ENCODE results near the gene LTBP3.

LTBP3 gene

DNA sequence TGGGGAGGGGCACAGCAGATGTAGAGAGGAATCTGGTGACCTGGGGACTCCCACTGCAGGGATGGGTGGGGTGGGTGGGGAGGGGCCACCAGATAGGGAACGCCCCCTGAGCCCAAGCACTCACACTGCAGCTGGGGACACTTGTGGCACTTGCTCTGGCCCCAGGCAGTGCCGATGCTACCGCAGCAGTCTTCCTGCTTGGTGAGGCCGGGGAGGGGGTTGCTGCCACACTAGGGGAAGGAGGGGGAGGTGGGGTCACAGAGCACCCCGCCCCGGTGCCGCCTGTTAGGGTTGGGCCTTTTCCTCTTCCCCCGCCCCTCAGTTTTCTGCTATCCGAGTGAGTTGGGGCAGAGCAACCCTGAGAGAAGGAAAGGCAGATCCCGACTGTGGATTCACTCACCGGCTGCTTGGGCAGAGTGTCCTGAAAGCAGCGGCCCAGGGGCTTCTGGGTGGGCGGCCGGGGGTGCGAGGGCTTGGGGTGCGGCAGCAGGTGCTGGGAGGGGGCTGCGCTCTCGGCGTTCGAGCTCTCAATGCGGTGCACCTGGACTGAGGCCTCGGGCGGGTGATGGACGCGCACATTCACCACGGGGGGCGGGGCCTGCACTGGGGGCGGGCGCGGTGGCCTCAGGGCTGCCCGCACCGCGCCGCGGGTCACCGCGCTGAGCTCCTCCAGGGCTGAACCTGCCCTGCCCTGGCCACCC lies 4.7 kb downstream of the LTBP3 start:
- peak; percentile 44 for DNase-seq (ENCODE audit: low read depth)

DNA sequence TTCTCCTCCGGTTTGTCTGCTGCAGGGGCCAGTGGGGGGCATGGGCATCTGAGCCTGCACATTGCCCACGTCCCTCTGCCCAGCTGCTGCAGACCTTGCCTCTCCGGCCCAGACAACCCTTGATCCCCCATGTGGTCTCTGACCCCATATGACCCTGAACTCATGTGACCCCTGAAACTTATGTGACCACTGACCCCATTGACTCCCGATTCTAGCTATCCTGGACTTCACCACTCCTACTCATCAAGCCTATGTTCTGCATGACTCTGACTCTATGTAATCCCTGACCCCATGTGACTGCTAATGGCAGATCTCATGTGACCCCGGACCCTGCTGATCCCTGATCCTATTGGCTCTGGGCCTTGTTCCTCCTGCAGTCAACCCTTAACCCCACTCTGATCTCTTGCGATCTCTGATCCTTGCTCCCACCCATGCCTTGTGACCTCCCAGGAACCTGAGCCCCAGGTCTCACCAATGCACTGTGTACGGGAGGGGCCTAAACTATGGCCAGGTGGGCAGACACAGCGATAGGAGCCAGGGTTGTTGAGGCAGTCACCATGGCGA lies 5.7 kb downstream of the LTBP3 start:
- DNase-seq (ENCODE audit: low read depth): no peak

DNA sequence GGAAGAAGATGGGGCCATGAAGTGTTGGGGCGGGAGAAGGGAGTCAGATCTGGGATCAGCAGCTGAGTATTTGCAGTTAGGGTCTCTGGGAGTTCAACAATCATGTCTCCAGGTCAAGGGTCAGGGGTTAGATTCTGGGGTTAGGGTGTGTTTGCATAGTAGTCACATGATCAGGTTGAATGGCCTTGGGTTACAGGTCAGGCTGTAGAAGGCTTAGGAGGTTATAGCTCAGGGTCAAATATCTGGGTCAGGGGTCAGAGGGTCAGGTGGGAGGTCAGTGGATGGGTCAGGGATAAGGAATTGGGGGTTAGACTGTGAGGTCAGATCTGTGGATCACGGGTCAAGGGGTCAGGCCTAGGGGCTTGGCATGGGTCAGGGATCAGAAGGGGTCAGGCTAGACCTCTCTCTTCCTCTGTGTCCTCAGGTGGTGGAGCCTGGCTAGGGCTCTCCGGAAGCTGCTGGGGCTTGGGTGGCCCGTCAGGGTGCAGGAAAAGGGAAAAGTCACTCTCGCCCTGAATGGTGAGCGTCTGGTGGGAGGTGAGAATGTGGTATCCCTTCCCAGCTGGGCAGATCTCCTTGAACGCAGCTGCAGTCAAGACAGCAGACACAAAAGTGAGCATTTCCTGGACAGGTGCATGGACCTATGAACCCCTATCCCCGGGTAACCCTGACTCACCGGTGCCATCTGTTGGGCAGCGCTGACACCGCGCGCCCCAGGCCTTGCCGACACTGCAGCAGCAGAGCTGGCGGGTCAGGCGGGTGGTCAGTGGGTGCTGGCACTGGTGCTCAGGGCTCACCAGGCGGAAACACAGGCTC lies 6.4 kb downstream of the LTBP3 start:
- peak; percentile 56 for DNase-seq (ENCODE audit: low read depth)

DNA sequence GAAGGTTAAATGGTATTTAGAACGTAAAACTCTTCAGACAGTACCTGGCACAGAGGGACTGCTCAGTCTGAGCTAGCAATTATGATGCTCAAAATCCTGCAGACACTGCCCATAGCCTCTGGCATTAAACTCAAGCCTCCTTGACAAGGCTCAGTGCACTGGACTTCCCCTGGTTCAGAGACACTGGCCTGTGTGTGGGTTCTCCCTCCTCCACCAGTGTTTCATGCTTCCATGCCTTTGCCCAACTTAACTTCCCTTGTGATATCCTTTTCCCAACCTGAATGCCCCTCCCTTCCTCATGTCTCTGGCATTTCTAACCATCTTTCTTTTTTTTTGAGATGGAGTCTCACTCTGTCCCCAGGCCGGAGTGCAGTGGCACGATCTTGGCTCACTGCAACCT lies 9.1 kb downstream of the LTBP3 start:
- DNase-seq (ENCODE audit: low read depth): no peak

DNA sequence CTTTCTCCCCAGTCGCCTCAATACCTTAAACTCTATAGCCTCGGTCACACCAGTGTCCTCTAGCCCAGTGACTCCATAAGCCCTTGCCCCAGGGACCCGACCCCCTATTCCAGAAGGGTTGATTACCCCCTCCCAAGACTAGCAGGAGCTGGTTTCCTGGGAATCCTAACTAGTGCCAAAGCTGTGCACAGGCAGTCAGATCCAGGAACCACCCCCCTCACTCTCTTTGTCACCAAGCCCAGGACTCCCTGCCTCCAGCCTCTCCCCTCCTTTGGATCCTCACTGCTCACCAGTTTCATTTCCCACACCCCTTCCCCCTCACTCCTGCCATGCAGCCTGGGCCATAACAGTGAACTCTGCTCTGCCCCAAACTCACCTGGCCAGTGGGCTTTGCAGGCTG lies 9.8 kb downstream of the LTBP3 start:
- DNase-seq (ENCODE audit: low read depth): no peak

DNA sequence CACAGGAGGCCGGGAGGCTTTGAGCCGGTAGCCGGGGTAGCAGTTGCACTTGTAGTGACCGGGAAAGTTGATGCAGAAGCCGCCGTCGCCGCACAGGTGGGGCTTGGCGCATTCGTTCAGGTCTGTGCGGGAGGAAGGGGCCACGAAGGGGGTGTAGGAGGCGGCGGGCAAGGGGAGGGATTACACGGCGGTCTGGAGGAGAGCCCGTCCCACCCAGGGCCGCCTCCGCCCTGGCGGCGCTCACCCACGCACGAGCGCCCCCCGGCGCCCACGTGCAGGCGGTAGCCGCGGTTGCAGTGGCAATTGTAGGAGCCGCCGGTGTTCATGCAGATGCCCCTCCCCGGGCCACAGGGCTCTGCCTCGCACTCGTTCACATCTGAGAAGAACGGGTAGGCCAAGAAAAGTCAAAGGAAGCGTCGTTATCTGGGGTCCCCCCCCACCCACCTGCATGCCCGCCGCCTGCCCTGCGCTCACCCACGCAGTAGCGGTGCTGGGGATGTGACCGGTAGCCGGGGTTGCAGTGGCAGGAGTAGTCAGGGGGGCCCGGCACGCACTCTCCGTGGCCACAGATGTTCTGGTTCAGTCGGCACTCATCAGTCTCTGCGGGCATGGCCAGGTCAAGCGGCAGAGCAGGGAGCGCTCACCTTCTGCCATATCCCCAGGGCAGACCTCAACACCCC lies 10.6 kb downstream of the LTBP3 start:
- DNase-seq (ENCODE audit: low read depth): no peak

DNA sequence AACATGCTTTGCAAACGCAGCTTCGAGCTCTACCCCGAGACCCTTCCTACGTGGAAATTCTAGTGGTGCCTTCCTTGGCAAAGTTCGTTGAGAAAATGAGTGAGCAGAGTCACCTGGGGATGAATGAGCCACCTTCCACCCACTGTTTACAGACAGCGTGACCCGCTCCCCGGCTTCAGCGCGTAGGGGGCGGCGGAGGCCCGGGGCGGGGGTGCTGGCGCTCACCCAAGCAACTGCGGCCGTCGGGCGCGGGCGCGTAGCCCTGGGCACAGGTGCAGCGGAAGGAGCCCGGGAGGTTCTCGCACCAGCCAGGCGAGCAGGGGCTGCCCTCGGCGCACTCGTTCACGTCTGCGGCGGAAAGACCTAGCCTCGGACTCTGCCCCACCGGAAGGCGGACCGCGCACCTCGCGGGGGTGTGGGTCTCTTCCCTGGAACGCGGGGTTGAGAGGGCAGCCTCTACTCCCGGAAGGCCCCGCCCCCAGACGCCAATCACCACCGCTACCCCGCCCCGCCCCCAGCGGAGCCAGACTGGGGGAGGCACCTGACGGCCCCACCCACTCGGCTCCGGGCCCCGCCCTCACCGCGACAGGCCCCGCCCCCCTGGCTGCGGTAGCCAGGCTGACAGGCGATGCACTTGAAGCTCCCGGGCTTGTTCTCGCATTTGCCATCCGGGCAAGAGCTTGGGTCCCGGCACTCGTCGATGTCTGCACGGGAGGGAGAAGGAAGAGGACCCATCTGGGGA lies 11.8 kb downstream of the LTBP3 start:
- DNase-seq (ENCODE audit: low read depth): peak; percentile 97

DNA sequence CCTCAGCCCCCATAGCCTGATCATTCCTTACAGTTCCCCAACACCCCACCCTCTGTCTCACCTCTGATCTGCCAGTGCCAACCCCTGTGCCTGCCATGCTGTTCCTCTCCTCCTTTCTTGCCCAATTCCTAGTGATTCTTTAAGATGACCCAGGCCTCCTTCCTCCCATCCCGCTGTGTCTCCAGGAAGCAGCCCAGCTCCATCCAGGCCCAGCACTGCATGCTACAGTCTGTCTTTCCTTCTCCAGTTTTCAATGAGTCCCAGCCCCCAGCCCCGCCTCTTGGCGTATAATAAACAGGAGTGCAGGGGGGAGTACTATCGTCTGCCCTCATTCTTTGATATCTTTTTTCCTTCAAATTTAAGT lies 12.3 kb downstream of the LTBP3 start:
- DNase-seq (ENCODE audit: low read depth): no peak

DNA sequence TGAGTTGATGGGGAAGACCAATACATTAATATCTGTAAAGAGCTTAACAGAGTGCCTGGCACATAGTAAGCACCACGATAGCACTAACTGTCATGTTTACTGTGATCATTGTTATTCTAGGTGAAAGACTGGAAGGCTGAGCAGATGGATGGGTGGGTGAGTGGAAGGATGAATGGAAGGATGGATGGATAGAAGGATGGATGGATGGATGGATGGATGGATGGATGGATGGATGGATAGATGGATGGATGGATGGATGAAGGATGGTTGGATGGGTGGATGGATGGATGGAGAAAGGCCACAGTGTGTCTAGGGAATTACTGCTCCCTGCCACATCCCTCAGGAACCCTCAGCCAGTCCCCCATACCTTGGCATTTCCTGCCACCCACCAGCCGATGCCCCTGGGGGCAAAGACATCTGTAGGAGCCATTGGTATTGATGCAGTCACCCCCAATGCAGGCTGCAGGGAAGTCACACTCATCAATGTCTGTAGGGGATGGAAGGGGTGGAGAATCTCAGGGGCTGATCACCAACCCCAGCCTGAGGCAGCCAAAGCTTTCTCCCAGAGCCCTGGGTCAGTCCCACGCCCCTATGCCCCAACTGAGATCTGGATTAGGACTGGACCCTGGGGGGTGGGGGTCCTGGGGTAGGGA lies 15.3 kb downstream of the LTBP3 start:
- DNase-seq (ENCODE audit: low read depth): no peak

DNA sequence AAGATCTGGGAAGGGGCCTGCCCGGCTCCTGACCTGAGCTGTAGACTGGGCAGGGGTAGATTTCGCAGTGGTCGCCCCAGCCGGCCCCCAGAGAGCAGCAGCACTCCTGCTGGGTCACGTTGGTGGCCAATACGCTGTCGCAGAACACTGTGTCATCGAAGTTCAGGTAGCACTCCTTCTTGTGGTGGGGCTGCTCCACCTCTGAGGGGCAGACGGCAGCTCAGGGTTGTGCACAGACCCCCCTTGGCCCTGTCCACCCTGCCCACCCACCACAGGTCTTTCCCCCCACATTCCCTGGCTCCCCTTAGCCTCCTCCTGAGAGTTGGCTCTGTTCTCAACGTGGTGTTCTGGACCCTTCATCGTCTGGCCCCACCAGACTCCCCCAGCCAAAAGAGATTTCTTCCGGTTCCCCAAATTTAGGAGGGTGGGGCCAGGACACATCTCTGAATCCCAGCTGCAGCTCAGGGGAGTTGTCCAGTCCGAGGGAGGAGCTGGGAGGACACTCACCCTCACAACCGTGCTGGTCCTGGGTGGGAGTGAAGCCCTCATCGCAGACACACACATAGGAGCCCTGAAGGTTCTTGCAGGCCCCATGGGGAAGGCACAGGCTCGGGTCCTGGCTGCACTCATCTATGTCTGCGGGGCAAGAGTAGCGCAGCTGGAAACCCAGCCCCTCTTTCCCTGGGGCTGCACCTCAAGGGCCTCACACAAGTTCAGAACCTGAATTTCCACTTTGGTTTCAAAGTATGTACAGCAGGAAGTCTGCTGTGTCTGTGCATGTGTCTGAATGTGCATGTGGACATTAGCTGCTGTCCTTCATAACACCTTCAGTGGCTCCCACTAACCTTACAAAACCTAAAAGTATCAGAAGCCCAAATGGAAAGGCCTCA lies 16.8 kb downstream of the LTBP3 start:
- no peak for DNase-seq (ENCODE audit: low read depth)

DNA sequence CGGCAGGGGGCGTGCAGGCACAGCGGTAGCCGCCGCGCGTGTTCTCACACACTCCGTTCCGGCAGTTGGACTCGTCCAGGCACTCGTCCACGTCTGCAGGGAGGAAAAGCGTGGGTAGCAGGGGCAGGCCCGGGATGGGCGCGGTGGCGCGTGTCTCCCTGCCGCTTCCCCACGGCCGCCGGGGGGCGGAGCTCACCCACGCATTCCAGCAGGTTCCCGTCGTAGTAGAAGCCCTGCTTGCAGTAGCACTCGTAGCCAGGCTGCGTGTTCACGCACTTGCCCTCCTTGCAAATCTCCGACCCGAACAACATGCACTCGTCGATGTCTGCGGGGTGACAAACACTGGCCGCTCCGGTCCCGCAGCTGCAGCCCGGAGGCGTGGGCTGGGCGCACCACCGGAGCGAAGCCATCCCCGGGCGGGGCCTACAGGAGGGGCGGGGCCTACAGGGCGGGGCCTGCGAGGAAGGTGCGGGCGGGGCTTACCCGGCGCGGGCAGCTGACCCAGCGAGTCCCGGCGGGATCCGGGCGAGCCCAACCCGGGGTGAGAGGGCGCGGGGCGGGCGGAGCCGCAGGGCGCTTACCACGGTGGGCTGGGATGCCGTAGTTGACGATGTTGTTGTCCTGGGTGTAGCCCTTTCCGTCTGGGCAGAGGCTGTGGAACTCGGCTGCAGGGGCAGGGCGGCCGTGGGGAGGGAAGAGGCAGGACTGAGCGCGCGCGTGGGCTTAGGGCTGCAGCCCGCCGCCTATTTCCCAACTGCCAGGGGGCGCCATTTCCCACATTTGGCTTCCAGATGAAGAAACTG lies 17.7 kb downstream of the LTBP3 start:
- peak; percentile 76 for DNase-seq (ENCODE audit: low read depth)

DNA sequence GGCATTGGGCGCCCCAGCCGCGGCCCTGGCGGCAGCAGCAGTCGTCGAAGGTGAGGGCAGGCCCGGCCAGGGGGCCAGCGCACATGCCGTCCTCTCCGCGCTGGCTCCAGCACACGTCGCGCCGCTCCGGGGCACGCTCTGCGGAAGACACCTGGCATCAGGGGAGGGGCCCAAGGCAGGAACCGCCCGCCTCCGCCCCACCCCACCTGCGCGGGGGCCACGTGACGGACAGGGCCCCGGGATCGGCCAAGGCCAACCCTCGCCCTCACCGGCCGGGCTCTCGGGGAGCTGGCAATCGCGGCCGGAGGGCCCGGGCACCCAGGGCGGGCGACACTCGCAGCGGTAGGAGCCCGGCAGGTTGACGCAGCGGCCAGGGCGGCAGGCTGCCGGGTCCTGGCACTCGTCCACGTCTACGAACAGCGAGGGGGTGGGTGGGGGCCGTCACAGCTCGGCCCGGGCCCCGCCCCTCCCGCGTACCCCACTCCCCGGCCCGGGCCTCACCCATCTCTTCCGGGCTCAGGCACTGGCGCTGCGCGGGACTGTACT lies 18.3 kb downstream of the LTBP3 start:
- DNase-seq (ENCODE audit: low read depth): peak; percentile 31

DNA sequence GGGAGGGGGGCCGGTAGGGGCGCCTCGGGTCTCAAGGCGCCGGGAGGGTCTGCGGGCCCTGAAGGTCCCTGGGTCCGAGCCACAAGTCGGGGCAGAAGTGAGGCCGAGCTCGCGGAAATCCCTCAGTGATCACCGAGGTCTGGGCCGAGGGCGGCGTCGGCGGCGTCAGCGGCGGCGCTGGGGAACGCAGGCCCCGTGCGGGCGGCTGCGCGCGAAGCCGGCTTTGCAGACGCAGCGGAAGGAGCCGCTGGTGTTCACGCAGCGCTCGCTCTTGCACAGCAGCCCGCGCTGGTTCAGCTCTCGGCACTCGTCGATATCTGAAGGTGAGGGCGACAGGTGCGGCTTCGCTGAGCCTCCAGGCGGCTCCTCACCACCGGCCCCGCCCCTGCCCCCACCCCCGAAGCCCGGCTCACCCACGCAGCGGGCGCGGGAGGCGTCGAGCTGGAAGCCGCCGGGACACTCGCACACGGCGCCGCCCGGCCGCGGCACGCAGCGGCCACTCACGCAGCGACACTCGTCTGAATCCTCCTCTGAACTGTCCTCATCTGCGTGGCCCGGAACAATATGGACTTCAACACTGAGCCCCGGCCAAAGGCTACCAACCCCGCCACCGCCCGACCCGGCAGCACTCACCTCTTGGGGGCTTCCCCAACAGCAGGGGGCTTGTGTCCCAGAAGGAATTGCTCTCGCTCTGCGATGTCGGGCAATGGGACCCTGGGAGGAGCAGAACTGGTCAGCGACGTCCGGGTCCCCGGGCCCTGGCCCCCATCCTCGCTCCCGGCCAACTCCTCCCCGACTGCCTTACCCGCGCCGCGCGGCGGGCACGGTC lies 19.0 kb downstream of the LTBP3 start:
- no peak for DNase-seq (ENCODE audit: low read depth)

DNA sequence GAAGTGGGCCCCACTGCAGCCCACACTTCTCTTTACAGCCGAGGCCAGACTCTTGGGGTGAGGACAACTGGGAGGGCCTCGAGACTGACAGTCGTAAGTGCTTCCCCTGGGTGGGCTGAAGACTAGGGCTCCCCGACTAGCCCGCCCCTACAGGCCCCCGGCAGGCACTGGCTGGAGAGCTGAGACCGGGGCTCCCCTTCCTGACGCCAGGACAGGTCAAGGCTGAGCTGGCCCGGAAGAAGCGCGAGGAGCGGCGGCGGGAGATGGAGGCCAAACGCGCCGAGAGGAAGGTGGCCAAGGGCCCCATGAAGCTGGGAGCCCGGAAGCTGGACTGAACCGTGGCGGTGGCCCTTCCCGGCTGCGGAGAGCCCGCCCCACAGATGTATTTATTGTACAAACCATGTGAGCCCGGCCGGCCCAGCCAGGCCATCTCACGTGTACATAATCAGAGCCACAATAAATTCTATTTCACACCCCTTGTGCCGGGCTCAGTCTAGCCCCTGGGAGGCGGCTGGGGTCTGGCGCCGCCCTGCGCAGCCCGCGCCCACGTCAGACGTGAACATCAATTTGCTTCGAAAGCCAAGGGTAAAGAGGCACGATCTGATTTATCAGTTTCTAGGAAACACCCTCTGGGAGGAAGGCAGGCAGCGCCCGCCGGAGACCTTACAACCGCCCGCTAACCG lies 19.8 kb downstream of the LTBP3 start:
- no peak for DNase-seq (ENCODE audit: low read depth)

DNA sequence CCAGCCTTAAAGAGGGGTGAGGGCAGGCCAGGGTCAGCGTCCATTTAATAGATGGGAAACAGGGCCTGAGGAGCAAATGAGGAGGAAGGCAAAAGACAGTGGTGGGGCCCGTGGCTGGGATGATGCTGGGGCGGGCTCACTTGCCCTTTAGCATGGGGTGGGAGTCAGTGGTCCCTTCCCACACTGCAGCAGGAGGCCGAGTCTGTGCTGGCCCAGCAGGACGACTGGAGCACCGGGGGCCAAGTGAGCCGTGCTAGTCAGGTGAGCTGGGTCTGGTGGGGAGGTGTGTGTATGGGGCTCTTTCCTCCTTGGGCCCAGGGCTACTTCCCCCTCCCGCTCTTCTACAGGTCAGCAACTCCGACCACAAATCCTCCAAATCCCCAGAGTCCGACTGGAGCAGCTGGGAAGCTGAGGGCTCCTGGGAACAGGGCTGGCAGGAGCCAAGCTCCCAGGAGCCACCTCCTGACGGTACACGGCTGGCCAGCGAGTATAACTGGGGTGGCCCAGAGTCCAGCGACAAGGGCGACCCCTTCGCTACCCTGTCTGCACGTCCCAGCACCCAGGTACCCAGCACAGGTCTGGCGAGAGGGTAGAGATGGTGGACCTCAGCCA lies 20.4 kb downstream of the LTBP3 start:
- DNase-seq (ENCODE audit: low read depth): no peak

DNA sequence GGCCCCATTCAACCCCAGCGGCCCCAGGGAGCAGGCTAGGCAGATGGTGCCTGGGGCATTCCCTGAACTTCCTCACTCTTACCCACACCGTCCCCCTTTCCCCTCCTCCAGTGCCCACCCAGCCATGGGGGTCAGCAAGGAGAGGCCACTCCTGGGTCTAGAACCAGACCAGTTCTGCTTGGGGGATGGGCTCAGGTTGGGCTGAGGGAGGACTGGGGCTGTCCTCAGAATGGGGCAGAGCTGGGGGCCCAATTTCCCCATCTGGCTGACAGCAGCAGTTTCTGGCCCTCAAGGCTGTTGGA lies 20.9 kb downstream of the LTBP3 start:
- DNase-seq (ENCODE audit: low read depth): no peak

DNA sequence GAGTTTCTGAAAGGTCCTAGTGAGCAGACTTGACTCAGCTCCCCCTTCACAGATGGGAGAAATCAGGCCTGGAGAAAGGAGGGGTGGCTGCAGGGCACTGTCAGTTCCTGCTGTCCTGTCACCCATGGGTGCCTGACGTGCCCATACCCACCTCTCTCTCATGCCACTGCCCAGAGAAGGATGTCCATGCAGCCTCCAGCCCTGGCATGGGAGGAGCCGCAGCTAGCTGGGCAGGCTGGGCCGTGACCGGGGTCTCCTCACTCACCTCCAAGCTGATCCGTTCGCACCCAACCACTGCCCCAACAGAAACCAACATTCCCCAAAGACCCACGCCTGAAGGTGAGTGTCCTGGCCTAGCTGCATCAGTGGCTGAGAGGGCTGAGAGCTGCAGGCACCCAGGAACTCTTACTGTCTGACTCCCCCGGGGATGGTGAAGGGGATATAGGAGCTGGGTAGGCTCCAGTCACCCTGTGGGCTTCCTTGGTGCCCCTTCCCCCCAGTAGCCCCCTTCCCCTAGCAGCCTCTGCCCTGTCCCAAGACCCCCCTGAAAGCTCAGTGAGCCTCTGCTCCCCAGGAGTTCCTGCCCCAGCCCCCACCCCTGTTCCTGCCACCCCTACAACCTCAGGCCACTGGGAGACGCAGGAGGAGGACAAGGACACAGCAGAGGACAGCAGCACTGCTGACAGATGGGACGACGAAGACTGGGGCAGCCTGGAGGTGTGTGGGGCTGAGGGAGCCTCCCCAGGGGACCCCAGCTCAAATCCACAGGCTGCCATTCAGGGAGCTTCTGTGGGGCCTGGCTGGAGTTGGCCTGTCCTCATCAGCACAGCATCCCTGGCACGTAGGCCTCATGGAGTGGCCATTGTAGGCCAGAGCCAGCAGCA lies 21.5 kb downstream of the LTBP3 start:
- DNase-seq (ENCODE audit: low read depth): no peak

Measured in activated T-helper 9 cell treated with anti-CD3 and anti-CD28 coated beads, Interleukin-2, amount 50 U/mL, for 16 hours (primary cell).